ENCODE results near the gene MATCAP1. TPM values are rescaled to one million over a fixed set of nuclear protein-coding genes. Genes with fewer than 3 reads are reported as not detected.

Gene MATCAP1
- total and polyA plus RNA-seq, 2 of the 13 experiments (the other 11 are each of a cell fraction or from before 2014, with no cell fraction given): 11.2 to 24.5 TPM

DNA sequence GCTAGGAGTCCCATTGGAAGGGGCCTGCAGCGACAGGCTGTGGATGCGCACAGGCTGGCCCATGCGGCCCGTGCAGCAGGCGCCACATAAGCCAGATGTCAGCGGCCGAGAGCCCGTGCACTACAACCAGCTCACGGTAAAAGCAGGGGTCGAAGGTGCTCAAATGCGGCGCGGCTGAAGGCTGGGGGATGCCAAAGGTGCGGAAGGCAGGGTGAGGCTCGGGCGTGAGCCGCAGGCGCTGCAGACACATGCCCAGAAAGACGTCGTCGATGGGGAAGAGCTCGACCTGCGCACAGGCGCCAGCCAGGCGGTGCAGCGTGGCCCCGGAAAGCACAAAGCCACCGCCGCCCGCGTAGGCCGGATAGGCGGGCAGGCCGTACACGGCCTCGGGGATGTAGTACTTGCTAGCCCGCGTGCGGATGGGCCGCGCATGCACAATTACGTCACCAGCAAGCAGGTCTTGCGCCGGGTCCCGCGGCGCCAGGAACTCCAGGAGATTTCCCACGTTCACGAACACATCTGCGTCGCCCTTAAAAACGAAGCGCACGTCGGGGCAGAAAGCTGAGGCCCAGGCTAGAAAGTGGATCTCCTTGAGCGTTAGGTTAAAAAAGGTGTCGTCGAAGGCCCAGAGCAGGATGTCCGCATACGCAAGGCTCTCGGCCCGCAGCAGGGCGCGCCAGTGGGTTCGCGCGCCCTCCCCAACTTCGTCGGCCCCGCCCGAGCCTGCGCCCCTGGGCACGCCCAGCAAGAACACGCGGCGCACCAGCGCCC lies 34.3 kb downstream of the MATCAP1 start (continued):
- no peak for TF ChIP-seq WIZ (CRISPR knock-in tag; IDR thresholded peaks at IDR 0.05)
- no peak for TF ChIP-seq HOXA9 (CRISPR knock-in tag; IDR thresholded peaks at IDR 0.05; ENCODE audit: borderline replicate concordance)
- TF ChIP-seq ZNF337 (CRISPR knock-in tag; IDR thresholded peaks at IDR 0.05; ENCODE audit: borderline replicate concordance, low read depth): no peak
- TF ChIP-seq, protein P1, sequence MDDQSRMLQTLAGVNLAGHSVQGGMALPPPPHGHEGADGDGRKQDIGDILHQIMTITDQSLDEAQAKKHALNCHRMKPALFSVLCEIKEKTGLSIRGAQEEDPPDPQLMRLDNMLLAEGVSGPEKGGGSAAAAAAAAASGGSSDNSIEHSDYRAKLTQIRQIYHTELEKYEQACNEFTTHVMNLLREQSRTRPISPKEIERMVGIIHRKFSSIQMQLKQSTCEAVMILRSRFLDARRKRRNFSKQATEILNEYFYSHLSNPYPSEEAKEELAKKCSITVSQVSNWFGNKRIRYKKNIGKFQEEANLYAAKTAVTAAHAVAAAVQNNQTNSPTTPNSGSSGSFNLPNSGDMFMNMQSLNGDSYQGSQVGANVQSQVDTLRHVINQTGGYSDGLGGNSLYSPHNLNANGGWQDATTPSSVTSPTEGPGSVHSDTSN (CRISPR knock-in tag; IDR thresholded peaks at IDR 0.05; ENCODE audit: borderline replicate concordance): no peak
- no peak for TF ChIP-seq SP5 (CRISPR knock-in tag; IDR thresholded peaks at IDR 0.05; ENCODE audit: borderline replicate concordance, low read depth)
- TF ChIP-seq ZNF333 (CRISPR knock-in tag; IDR thresholded peaks at IDR 0.05; ENCODE audit: borderline replicate concordance): no peak
- TF ChIP-seq ZBTB21 (CRISPR knock-in tag; IDR thresholded peaks at IDR 0.05): no peak
- TF ChIP-seq ZNF780A (CRISPR knock-in tag; IDR thresholded peaks at IDR 0.05): no peak
- TF ChIP-seq, protein P2, sequence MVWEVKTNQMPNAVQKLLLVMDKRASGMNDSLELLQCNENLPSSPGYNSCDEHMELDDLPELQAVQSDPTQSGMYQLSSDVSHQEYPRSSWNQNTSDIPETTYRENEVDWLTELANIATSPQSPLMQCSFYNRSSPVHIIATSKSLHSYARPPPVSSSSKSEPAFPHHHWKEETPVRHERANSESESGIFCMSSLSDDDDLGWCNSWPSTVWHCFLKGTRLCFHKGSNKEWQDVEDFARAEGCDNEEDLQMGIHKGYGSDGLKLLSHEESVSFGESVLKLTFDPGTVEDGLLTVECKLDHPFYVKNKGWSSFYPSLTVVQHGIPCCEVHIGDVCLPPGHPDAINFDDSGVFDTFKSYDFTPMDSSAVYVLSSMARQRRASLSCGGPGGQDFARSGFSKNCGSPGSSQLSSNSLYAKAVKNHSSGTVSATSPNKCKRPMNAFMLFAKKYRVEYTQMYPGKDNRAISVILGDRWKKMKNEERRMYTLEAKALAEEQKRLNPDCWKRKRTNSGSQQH (CRISPR knock-in tag; IDR thresholded peaks at IDR 0.05; ENCODE audit: low read depth): no peak
- no peak for TF ChIP-seq RNF2 (conservative IDR thresholded peaks at IDR 0.05; ENCODE audit: low read depth)
- no peak for TF ChIP-seq HNRNPH1 (optimal IDR thresholded peaks at IDR 0.05; ENCODE audit: low read depth, low read length)
- TF ChIP-seq HNF4A (CRISPR knock-in tag; IDR thresholded peaks at IDR 0.05): no peak
- TF ChIP-seq, protein P3, sequence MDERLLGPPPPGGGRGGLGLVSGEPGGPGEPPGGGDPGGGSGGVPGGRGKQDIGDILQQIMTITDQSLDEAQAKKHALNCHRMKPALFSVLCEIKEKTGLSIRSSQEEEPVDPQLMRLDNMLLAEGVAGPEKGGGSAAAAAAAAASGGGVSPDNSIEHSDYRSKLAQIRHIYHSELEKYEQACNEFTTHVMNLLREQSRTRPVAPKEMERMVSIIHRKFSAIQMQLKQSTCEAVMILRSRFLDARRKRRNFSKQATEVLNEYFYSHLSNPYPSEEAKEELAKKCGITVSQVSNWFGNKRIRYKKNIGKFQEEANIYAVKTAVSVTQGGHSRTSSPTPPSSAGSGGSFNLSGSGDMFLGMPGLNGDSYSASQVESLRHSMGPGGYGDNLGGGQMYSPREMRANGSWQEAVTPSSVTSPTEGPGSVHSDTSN (CRISPR knock-in tag; IDR thresholded peaks at IDR 0.05): no peak
- TF ChIP-seq, protein P4, sequence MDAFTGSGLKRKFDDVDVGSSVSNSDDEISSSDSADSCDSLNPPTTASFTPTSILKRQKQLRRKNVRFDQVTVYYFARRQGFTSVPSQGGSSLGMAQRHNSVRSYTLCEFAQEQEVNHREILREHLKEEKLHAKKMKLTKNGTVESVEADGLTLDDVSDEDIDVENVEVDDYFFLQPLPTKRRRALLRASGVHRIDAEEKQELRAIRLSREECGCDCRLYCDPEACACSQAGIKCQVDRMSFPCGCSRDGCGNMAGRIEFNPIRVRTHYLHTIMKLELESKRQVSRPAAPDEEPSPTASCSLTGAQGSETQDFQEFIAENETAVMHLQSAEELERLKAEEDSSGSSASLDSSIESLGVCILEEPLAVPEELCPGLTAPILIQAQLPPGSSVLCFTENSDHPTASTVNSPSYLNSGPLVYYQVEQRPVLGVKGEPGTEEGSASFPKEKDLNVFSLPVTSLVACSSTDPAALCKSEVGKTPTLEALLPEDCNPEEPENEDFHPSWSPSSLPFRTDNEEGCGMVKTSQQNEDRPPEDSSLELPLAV (CRISPR knock-in tag; conservative IDR thresholded peaks at IDR 0.05; ENCODE audit: low read depth): no peak
- TF ChIP-seq, protein P5, sequence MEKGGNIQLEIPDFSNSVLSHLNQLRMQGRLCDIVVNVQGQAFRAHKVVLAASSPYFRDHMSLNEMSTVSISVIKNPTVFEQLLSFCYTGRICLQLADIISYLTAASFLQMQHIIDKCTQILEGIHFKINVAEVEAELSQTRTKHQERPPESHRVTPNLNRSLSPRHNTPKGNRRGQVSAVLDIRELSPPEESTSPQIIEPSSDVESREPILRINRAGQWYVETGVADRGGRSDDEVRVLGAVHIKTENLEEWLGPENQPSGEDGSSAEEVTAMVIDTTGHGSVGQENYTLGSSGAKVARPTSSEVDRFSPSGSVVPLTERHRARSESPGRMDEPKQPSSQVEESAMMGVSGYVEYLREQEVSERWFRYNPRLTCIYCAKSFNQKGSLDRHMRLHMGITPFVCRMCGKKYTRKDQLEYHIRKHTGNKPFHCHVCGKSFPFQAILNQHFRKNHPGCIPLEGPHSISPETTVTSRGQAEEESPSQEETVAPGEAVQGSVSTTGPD (CRISPR knock-in tag; IDR thresholded peaks at IDR 0.05): no peak
- TF ChIP-seq, protein P6, sequence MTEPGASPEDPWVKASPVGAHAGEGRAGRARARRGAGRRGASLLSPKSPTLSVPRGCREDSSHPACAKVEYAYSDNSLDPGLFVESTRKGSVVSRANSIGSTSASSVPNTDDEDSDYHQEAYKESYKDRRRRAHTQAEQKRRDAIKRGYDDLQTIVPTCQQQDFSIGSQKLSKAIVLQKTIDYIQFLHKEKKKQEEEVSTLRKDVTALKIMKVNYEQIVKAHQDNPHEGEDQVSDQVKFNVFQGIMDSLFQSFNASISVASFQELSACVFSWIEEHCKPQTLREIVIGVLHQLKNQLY (CRISPR knock-in tag; IDR thresholded peaks at IDR 0.05): no peak
- no peak for TF ChIP-seq ZNF746 (CRISPR knock-in tag; IDR thresholded peaks at IDR 0.05)
- TF ChIP-seq TEAD3 (CRISPR knock-in tag; optimal IDR thresholded peaks at IDR 0.05; ENCODE audit: borderline replicate concordance): no peak
- TF ChIP-seq, protein P7, sequence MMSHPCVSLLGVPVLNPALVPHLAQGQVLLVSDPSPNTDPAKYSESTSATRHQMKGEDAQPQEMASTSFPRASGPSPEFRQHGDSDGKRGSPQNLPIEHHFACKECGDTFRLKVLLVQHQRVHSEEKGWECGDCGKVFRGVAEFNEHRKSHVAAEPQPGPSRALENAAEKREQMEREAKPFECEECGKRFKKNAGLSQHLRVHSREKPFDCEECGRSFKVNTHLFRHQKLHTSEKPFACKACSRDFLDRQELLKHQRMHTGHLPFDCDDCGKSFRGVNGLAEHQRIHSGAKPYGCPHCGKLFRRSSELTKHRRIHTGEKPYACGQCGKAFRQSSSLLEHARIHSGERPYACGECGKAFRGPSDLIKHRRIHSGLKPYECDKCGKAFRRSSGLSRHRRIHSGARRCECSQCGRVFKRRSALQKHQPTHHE (CRISPR knock-in tag; IDR thresholded peaks at IDR 0.05; ENCODE audit: borderline replicate concordance): no peak
- TF ChIP-seq ZNF619 (CRISPR knock-in tag; IDR thresholded peaks at IDR 0.05): no peak
- no peak for TF ChIP-seq ZNF282 (IDR thresholded peaks at IDR 0.05; ENCODE audit: partially characterized antibody)

All from HepG2 (cell line).